ENCODE data around the gene COL17A1.

DNA sequence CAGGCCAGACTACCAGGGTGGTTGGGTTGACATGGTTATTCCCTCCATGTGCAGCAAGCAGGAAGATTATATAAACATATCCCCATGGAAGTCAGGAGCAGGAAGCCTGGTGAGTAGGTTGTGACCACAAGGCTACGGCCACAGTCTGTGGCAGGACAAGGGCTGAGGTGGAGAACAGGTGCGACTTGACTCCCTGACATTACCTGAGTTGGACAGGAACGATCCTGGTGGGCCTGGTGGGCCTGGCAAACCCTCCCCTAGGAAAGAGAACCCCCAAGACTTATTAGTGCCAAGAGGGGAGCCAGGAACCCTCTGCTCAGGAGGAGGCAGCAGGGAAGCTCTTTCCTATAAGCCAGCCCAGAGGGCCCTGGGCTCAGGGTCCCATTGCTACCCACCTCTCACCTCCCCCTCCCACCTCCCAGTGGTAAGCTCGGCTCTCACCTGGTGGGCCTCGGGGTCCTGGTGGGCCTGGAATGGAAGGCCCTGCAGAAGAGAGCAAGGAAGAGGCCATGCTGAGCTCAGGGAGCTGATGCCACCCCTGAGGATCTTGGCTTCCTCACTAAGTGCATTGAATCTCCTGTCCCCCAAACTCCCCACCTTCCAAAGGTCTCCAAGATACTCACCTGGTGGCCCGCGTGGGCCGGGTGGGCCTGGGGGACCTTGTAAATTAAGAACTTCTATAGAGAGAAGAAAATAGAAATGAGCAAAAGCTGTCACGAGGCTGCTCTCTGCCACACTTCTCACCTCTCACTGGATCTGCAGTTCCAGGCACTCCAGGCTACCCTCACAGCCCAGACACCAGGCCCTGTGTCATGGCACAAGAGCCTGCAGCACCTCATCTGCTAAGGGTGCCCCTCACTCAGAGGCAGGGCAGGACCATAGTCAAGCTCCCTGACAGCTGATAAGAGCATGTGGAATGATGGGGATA, 44.6 kb downstream of the COL17A1 start:
- TF ChIP-seq, protein P1, sequence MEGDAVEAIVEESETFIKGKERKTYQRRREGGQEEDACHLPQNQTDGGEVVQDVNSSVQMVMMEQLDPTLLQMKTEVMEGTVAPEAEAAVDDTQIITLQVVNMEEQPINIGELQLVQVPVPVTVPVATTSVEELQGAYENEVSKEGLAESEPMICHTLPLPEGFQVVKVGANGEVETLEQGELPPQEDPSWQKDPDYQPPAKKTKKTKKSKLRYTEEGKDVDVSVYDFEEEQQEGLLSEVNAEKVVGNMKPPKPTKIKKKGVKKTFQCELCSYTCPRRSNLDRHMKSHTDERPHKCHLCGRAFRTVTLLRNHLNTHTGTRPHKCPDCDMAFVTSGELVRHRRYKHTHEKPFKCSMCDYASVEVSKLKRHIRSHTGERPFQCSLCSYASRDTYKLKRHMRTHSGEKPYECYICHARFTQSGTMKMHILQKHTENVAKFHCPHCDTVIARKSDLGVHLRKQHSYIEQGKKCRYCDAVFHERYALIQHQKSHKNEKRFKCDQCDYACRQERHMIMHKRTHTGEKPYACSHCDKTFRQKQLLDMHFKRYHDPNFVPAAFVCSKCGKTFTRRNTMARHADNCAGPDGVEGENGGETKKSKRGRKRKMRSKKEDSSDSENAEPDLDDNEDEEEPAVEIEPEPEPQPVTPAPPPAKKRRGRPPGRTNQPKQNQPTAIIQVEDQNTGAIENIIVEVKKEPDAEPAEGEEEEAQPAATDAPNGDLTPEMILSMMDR (IDR thresholded peaks at IDR 0.05) = no peak
- no peak for TF ChIP-seq POLR2A (IDR thresholded peaks at IDR 0.05)
